Lower leg skin (tissue), 3 donors: Measurements from ENCODE around the gene MSRB3.

ENCODE experiments used
- POLR2A ChIP-seq, 2 donors: fragments of 450-650 bp; IDR thresholded peaks; one replicate each; pipeline ENCODE4 v1.6.1; 2016 to 2017; ENCODE audit warnings: antibody characterized with exemption in 2 of 2, mild to moderate bottlenecking in 1 of 2, moderate library complexity in 1 of 2
- TF ChIP-seq, protein P1 (sequence below), 3 donors: fragments of 450-650 bp; IDR thresholded peaks; one replicate each; pipeline ENCODE4 v1.5.1; 2016; ENCODE audit warnings: antibody characterized with exemption in 3 of 3, mild to moderate bottlenecking in 3 of 3, moderate library complexity in 2 of 3

GRCh38 chr12:65329721-65330120 lies 51.2 kb downstream of the MSRB3 start:
- no peak for TF ChIP-seq POLR2A (IDR thresholded peaks at IDR 0.05)
- TF ChIP-seq, protein P1, sequence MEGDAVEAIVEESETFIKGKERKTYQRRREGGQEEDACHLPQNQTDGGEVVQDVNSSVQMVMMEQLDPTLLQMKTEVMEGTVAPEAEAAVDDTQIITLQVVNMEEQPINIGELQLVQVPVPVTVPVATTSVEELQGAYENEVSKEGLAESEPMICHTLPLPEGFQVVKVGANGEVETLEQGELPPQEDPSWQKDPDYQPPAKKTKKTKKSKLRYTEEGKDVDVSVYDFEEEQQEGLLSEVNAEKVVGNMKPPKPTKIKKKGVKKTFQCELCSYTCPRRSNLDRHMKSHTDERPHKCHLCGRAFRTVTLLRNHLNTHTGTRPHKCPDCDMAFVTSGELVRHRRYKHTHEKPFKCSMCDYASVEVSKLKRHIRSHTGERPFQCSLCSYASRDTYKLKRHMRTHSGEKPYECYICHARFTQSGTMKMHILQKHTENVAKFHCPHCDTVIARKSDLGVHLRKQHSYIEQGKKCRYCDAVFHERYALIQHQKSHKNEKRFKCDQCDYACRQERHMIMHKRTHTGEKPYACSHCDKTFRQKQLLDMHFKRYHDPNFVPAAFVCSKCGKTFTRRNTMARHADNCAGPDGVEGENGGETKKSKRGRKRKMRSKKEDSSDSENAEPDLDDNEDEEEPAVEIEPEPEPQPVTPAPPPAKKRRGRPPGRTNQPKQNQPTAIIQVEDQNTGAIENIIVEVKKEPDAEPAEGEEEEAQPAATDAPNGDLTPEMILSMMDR (IDR thresholded peaks at IDR 0.05) = no peak
